Neural progenitor cell (in vitro differentiated cells): Measurements from ENCODE around the gene WWC1. TPM values are rescaled to one million over a fixed set of nuclear protein-coding genes. Genes with fewer than 3 reads are reported as not detected.

Source experiments
- DNase-seq: peaks from one replicate; pipeline ENCODE4 v3.0.0-alpha.2; 2016; ENCODE audit warnings: low spot score
- H2AFZ ChIP-seq: fragments of 200-600 bp; sonication (generic); replicated peaks from 2 replicates; pipeline ENCODE4 v1.6.1; 2016; ENCODE audit warnings: antibody characterized with exemption
- H3F3A ChIP-seq: fragments of 200-600 bp; sonication (generic); 2 replicates; pipeline ENCODE4 v1.6.1; 2016; ENCODE audit warnings: antibody characterized with exemption, low read depth
- H3K27ac ChIP-seq: fragments of 200-600 bp; sonication (generic); 2 replicates; pipeline ENCODE4 v1.5.1; 2016; ENCODE audit warnings: mild to moderate bottlenecking
- H3K27me3 ChIP-seq: fragments of 200-600 bp; sonication (generic); 2 replicates; pipeline ENCODE4 v1.6.1; 2016; ENCODE audit warnings: mild to moderate bottlenecking, moderate library complexity
- H3K36me3 ChIP-seq: fragments of 200-600 bp; sonication (generic); 2 replicates; pipeline ENCODE4 v1.5.1; 2016
- H3K4me1 ChIP-seq: fragments of 200-600 bp; sonication (generic); 2 replicates; pipeline ENCODE4 v1.6.1; 2016; ENCODE audit warnings: mixed run types
- H3K4me2 ChIP-seq: fragments of 200-600 bp; sonication (generic); 2 replicates; pipeline ENCODE4 v1.6.1; 2016
- H3K4me3 ChIP-seq: fragments of 200-600 bp; sonication (generic); 2 replicates; pipeline ENCODE4 v1.5.1; 2016
- H3K79me2 ChIP-seq: fragments of 200-600 bp; sonication (generic); 2 replicates; pipeline ENCODE4 v1.6.1; 2016; ENCODE audit warnings: low read depth
- H3K9ac ChIP-seq: fragments of 200-600 bp; sonication (generic); 2 replicates; pipeline ENCODE4 v1.6.1; 2016
- H3K9me3 ChIP-seq: fragments of 200-600 bp; sonication (generic); 2 replicates; pipeline ENCODE4 v1.5.1; 2016; ENCODE audit warnings: low read depth
- H4K20me1 ChIP-seq: fragments of 200-600 bp; sonication (generic); 2 replicates; pipeline ENCODE4 v1.6.1; 2016; ENCODE audit warnings: low read depth
- H3K27ac Mint-ChIP-seq: 3 replicates; pipeline ENCODE4 v1.8.0; 2021; ENCODE audit warnings: mixed read lengths
- H3K27me3 Mint-ChIP-seq: 2 replicates; pipeline ENCODE4 v1.8.0; 2022; ENCODE audit warnings: low read depth, mild to moderate bottlenecking, inconsistent platforms, moderate library complexity, mixed read lengths; ENCODE audit not compliant: insufficient read depth
- H3K36me3 Mint-ChIP-seq: 3 replicates; pipeline ENCODE4 v1.8.0; 2021; ENCODE audit warnings: mixed read lengths
- H3K4me1 Mint-ChIP-seq: 3 replicates; pipeline ENCODE4 v1.8.0; 2021; ENCODE audit warnings: mixed read lengths
- H3K4me3 Mint-ChIP-seq: 3 replicates; pipeline ENCODE4 v1.8.0; 2021; ENCODE audit warnings: mild to moderate bottlenecking, moderate library complexity, mixed read lengths
- H3K9me3 Mint-ChIP-seq: 3 replicates; pipeline ENCODE4 v1.8.0; 2020; ENCODE audit warnings: mixed read lengths
- CTCF ChIP-seq: fragments of 200-600 bp; sonication (generic); IDR thresholded peaks from 2 replicates; pipeline ENCODE4 v1.5.1; 2017; ENCODE audit warnings: antibody characterized with exemption, mild to moderate bottlenecking
- EZH2 ChIP-seq: fragments of 200-600 bp; sonication (generic); IDR thresholded peaks from 2 replicates; pipeline ENCODE4 v1.6.1; 2017; ENCODE audit warnings: antibody characterized with exemption, mild to moderate bottlenecking, moderate library complexity
- EZH2phosphoT487 ChIP-seq: fragments of 200-600 bp; sonication (generic); IDR thresholded peaks from 2 replicates; pipeline ENCODE4 v1.6.1; 2017; ENCODE audit warnings: antibody characterized with exemption
- total RNA-seq: library from RNA; depleted of rRNA; stranded (reverse); fragments of >200 nt; gene quantifications from 2 replicates; pipeline ENCODE4 v1.2.3, GENCODE V29; 2015; ENCODE audit warnings: low replicate concordance

Gene WWC1
- total RNA-seq, 1 donor from 2014 or later: 6.7 TPM

- Histone ChIP-seq H3K27me3 (no peaks in the 10 kb centered on the region), H2AFZ (no peak overlapping the region), H3K27ac (no peak overlapping the region), H3F3A (no peaks in the 10 kb centered on the region), H3K9me3 (no peaks in the 10 kb centered on the region), H3K4me1 (no peaks in the 10 kb centered on the region), H3K4me3 (no peak overlapping the region), H3K9ac (no peak overlapping the region), H3K4me2 (no peak overlapping the region), H3K79me2 (no peaks in the 10 kb centered on the region), H3K36me3 (no peaks in the 10 kb centered on the region), H4K20me1 (no peaks in the 10 kb centered on the region)
- H3K4me1 Mint-ChIP-seq: no peaks in the 10 kb centered on the region
- H3K9me3 Mint-ChIP-seq: no peaks in the 10 kb centered on the region
- no peak overlapping the region for H3K4me3 Mint-ChIP-seq
- H3K36me3 Mint-ChIP-seq: no peaks in the 10 kb centered on the region
- TF ChIP-seq EZH2 (no peak), CTCF (no peak), EZH2phosphoT487 (no peak)
- H3K27me3 Mint-ChIP-seq: no peaks in the 10 kb centered on the region
- DNase-seq: no peak
- H3K27ac Mint-ChIP-seq: no peak overlapping the region
Observed at GRCh38 chr5:168480601-168481000, 189.2 kb downstream of the WWC1 start.

DNA sequence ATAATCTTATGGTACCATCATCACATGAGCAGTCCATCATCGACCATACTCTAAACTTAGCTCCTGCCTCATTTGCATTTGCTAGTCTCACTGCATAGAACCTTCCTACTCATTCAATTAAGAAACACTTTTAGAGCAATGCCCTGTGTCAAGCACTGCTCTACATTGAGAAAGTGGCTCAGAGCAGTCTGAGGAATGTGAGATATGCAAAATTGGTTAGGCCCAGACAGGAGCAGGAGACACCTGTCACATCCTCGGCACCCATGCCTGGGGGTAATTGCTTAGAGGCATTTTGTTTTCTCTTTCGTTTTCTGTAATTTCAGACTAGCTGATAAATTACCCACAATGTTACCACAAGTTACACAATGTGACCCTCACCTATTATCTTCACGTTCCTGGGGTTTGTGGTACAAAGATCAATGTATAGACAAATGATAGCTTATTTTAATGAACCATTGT lies 189.9 kb downstream of the WWC1 start:
- Histone ChIP-seq H3K27ac (no peak overlapping the region), H3K36me3 (no peaks in the 10 kb centered on the region), H4K20me1 (no peaks in the 10 kb centered on the region), H3K9me3 (no peaks in the 10 kb centered on the region), H3K4me1 (no peaks in the 10 kb centered on the region), H2AFZ (no peak overlapping the region), H3F3A (peaks cover 3% of the 10 kb centered on the region), H3K27me3 (no peaks in the 10 kb centered on the region), H3K79me2 (peaks cover under 1% of the 10 kb centered on the region), H3K4me3 (no peak overlapping the region), H3K4me2 (no peak overlapping the region), H3K9ac (no peak overlapping the region)
- DNase-seq: no peak
- peaks cover 7% of the 10 kb centered on the region for H3K4me1 Mint-ChIP-seq
- H3K27me3 Mint-ChIP-seq: no peaks in the 10 kb centered on the region
- no peaks in the 10 kb centered on the region for H3K9me3 Mint-ChIP-seq
- H3K27ac Mint-ChIP-seq: no peak overlapping the region
- no peak for TF ChIP-seq EZH2phosphoT487
- TF ChIP-seq CTCF: no peak
- no peak for TF ChIP-seq EZH2
- no peaks in the 10 kb centered on the region for H3K36me3 Mint-ChIP-seq
- no peak overlapping the region for H3K4me3 Mint-ChIP-seq

- H3K27me3 ChIP-seq: no peaks in the 10 kb centered on the region
- H3K4me1 ChIP-seq: peaks cover 2% of the 10 kb centered on the region
- H3F3A ChIP-seq: peaks cover 3% of the 10 kb centered on the region
- no peak overlapping the region for H3K27ac Mint-ChIP-seq
- H3K4me2 ChIP-seq: no peak overlapping the region
- H2AFZ ChIP-seq: no peak overlapping the region
- H3K27me3 Mint-ChIP-seq: no peaks in the 10 kb centered on the region
- peaks cover 11% of the 10 kb centered on the region for H3K4me1 Mint-ChIP-seq
- no peak overlapping the region for H3K27ac ChIP-seq
- no peak overlapping the region for H3K9ac ChIP-seq
- H3K9me3 Mint-ChIP-seq: no peaks in the 10 kb centered on the region
- no peaks in the 10 kb centered on the region for H3K9me3 ChIP-seq
- TF ChIP-seq CTCF: no peak
- TF ChIP-seq EZH2phosphoT487: no peak
- TF ChIP-seq EZH2: no peak
- H3K79me2 ChIP-seq: peaks cover 11% of the 10 kb centered on the region
- H3K36me3 ChIP-seq: no peaks in the 10 kb centered on the region
- DNase-seq: no peak
- H3K4me3 Mint-ChIP-seq: no peak overlapping the region
- H4K20me1 ChIP-seq: peaks cover 3% of the 10 kb centered on the region
- no peak overlapping the region for H3K4me3 ChIP-seq
- no peaks in the 10 kb centered on the region for H3K36me3 Mint-ChIP-seq
Observed at GRCh38 chr5:168482361-168482760, 190.9 kb downstream of the WWC1 start.
